NCI-H187 treated with DMSO at 0.1 percent for 48 hours (cell line): ENCODE measurements around the gene VEGFB.

ENCODE experiments used
- DNase-seq: peaks from one replicate; lab custom pipeline; 2025; lab: John Stamatoyannopoulos, UW

VEGFB gene, protein sequence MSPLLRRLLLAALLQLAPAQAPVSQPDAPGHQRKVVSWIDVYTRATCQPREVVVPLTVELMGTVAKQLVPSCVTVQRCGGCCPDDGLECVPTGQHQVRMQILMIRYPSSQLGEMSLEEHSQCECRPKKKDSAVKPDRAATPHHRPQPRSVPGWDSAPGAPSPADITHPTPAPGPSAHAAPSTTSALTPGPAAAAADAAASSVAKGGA

DNA sequence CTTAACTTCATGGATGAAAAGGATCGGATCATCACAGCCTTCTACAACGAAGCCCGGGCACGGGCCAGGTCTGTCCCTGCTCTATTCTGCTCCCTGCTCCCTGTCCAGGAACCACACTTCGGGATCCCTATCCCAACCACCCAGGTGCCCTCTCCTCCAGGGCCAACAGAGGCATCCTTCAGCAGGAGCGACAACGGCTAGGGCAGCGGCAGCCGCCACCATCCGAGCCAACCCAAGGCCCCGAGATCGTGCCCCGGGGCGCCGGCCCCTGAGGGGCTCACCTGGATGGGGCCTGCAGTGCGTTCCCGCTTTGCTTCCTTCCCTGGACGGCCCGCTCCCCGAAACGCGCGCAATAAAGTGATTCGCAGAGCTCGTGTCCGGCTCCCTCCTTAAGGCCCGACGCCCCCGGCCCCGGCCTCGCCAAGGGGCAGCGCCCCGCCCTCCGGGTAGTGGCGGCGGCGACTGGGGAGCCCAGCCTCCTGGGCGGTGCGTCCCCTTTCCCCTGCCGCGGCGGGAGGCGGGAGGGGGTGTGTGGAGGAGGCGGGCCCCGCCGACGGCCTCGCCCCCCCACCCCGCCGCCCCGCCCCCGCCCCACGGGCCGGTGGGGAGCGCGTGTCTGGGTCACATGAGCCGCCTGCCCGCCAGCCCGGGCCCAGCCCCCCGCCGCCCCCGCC is at the start of gene VEGFB:
VEGFB (plus strand) TSS at position 672 of the 674 bp plus-strand sequence. CDS start 250 bp downstream, outside the sequence.
- no peak for DNase-seq

DNA sequence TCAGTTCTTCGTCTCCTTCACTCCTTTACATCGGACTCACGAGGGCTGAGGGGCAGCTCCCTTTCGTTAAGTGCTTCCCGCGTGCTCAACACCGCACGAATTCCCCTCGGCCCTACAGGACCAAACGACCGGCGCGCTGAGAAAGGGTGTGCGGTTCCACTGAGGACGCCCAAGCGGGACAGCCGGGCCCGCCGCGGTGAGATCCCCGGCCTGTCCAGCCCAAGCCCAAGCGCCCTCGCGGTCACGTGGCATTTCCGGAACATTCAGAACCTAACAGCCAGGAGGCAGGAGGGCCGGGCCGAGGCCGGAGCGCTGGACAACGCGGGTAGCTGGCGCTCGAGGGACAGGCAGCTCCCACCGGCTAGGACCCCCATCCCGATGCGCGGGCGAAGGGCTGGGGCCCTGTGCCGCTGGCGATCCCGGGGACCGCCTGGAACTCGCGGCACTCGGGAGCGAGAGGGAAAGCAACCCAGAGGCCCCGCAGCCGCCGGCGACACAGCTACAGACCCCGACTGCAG is 49.1 kb upstream of the VEGFB start:
- DNase-seq, result no peak

DNA sequence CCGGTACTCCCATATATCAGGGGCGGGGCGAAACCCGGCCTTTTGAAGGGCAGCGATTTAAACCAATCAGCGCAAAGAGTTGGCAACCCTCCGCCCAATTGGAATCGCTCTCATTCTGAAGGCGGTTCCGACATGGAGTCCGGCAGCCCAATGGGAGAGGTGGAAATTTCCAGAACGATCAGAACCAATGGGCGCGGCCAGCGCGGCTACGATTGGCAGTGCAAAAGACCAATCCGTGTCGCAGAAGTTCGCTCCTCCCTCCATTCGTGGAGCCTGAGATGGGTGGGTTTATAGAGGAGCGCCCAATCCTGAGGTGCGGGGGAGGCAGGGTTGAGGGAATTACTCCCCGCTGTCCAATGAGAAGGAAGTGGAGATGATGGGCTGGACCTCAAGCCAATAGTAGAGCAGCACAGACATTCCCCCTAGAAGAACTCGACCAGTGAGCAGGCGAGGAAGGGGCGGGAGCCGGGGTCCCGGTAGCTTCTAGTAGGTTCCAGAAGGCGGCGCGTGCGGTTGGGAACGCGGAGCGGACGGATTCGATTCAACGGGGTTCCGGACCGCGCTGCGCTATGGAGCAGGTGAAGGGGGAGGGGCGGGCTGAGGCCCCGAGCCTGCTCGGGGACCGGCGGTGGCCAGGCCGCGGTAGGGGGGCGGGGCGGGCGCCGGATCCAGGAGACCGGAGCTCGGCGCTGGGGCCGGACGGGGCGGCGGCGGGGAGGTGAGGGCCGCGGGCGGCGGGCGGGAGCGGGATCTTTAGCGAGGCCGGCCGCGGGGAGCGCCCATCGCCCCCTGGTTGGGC is 48.5 kb upstream of the VEGFB start, which contains the start of gene STIP1:
STIP1 (plus strand) TSS at position 479 of the 799 bp plus-strand sequence; CDS start at position 570, 91 bp downstream.
- DNase-seq, result peak; percentile 99

DNA sequence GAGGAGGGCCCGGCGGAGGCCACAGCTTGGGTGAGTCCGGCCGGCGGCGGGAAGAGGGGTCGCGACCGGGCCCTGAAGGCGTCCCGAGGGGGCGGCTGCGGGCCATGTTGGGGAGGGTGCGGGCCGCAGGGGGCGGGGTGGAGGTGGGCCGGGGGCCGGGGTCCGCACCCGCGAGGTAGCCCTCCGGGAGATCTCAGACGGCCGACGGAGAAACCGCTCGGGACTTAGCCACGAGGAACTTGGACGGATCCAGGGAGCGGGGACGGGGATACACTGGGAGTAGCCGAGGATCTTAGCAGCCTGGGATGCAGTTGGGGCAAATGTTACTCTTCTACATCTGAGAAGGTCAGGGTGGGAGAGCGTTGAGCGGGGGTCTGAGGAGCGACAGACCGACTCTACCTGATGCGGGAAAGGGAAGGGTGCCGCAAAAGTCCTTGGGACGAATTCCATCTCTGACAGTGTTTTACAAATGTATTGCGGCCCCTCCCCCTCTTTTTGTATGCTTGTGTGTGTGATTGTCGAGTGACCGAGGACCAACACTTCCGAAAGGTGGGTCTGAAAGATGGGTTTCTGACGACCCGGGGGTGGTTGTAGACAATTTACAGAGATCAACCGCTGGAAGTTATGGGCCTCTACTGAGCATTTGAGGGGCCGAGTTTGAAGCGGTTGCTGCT is 47.8 kb upstream of the VEGFB start:
- DNase-seq, result no peak

DNA sequence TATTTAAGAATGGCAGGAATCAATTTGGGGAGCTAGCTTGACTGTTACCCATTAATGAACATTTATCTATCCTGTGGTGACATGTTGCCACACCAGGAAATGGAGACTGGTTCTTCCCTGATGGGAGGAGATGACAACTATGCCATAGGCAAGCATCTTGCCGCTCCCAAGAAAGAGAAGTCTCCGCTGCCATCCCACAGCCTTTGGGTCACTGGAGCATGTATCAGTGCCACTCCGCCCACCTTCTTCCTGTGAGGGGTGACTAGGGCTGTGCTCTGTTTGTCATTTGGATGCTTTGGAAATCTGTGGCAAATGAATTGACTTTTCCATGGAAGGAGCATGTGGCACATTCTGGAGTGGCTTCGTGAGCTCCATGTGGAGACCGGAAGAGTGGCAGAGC is 42.0 kb upstream of the VEGFB start:
- no peak for DNase-seq

DNA sequence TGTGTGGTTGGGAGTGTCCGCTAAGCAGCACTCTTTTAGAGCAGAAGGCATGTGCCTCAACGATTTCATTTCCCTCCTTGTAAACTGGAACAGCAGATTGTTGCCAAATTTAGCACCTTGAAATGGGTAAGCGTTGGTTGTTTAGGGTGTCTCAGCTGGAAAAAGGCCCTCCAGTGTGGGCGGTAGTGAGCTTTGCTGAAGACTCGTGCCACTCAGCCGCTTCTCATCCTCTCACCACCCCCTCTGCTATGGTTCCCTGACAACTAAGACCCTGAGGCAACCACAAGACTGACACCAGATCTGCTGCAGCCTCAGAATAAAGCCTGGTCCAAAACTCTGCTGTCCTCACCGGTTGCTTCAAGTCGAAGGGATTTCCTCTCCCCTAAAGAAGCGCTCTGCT is 37.8 kb upstream of the VEGFB start:
- DNase-seq, result no peak

DNA sequence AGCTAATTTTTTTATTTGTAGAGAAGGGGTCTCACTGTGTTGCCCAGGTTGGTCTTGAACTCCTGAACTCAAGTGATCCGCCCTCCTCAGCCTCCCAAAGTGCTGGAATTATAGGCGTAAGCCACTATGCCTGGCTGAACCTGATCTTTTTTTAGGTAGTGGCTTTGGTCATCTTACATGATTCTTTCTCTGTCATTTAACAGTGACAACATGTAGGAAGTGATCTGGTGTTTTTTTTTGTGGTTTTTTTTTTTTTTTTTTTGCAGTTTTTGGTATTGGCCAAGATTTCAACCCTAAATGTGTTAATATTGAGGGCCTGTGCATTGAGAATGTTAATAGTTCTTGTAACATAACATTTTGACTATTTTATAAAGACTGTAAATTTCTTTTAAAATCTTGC is 35.9 kb upstream of the VEGFB start:
- DNase-seq, result no peak

DNA sequence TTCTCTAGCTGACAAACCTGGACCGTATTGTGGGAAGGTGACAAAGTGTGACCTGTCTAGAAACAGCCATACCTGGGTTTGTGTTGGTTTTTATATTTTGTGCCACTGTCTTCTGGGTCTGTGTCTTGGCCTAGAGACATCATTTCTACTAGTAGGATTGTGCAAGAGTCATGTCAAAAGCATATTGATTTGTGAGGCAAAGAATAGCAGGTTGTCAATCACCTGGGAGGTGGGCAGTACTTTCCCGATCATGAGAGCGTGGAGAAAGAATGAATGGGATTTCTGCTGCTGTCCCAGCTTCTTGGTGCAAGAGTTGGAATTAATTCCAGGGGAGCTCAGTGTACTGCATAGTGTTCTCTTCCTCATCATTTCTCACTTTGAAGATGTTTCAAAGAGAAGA is 32.8 kb upstream of the VEGFB start:
- no peak for DNase-seq

DNA sequence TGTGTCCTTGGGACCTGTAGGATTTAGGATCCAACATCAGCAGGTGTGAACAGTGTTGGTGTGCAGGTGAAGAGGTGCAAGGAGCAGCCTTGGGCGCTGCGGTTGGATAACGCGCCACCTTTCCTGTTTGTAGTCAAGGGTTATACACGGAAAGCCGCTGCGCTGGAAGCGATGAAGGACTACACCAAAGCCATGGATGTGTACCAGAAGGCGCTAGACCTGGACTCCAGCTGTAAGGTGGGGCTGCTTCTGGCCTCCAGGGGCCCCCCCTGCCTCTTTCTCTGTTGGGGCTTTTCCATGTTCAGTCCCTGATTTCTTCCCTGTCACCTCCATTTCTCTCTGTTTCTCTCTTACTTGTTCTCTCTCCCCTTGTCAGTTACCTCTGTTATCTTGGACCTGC is 31.4 kb upstream of the VEGFB start:
- DNase-seq, result no peak

DNA sequence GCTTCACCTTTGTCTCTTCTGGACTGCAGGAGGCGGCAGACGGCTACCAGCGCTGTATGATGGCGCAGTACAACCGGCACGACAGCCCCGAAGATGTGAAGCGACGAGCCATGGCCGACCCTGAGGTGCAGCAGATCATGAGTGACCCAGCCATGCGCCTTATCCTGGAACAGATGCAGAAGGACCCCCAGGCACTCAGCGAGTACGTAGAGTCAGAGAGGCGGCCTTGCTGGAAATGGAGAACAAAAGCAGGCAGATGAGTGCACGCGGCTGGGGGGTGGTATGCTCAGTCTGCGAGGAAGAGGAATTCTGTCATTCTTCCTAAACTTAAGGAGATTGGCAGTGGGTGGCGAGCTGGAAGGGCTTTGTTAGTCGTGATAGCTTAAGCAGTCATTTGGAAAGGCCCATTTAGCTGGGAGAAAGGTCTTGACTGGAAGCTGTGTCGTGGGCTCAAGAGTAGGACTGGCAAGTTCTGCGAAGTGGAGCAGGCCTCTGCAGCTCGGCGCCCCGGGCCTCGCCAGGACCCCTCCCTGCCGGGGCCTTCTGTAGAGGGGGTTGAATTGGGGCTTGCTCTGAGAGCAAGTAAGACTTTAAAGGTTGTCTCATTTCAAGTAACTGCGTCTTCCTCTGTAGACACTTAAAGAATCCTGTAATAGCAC is 30.8 kb upstream of the VEGFB start:
- DNase-seq, result no peak

DNA sequence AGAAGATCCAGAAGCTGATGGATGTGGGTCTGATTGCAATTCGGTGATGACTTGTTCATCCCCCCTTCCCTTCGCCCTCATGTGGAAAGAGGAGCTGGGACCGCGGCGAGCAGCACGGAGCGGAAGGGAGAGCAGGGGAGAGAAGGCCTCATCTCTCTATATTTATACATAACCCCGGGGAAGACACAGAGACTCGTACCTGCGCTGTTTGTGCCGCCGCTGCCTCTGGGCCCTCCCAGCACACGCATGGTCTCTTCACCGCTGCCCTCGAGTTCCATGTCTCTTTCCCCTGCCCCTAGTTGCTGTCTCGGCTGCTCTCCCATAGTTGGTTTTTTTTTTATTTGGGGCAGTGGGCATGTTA is 30.3 kb upstream of the VEGFB start:
- DNase-seq, result no peak

DNA sequence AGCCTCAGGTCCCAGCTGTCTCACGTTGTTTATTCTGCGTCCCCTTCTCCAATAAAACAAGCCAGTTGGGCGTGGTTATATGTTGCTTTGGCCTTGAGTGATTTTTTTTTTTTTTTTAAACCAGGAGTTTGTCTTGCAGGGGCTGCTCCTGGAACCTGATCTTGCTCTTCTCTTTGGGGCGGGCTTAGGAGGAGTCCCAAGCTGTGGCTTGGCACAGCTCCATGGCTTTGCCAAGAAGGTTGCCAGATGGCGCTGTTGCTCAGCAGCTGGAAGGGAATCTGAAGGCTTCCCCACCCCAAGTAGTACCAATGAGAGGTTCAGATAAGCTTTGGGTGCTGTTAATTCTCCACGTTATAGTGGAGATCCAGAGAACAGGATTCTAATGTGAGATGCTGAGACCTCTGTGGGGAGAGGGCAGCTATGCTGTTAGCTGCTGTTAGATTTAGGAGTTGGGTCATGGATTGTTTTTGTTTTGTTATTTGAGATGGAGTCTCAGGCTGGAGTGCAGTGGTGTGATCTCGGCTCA is 29.9 kb upstream of the VEGFB start:
- peak; percentile 14 for DNase-seq

DNA sequence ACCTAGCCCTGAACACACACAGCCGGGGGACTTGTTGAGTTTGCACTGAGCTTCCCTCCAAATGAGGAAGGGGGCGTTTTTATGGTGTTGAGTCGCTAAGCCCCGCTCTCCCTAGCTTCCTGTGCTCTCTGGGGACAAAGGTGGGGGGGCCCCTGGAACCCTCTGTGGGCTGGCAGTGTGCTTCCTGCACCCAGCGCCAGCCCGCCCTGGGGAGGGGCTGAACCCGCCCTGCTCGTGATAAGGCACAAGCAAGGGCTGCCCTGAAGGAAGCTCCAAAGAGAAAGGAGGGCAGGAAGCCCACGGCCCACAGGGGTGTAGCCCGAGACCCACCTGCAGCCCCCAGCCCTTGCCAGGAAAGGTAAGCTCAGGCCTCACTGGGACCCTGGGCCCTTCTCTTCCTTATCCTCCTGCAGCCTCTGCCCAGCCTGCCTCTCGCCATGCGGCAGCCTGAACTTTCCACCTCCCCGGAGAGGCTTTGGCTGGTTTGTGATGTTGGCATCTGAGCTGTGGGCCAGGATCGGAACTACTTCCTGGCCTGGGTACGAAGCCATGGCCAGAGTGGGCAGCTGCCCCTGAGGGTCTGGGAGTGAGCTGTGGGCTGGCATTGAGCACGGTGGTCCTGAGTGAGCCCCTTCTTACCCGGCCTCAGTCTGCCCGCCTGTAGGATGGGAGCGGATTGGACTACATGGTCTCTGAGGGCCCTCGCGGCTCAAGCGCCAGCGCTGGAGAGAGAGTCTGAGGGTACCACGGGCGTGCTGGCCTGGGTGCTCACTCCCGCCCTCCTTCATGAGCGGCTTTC is 27.7 kb upstream of the VEGFB start, which contains the start of gene FERMT3:
FERMT3 (plus strand) TSS at position 265 of the 799 bp plus-strand sequence. CDS start 644 bp downstream, outside the sequence.
- DNase-seq, result no peak

DNA sequence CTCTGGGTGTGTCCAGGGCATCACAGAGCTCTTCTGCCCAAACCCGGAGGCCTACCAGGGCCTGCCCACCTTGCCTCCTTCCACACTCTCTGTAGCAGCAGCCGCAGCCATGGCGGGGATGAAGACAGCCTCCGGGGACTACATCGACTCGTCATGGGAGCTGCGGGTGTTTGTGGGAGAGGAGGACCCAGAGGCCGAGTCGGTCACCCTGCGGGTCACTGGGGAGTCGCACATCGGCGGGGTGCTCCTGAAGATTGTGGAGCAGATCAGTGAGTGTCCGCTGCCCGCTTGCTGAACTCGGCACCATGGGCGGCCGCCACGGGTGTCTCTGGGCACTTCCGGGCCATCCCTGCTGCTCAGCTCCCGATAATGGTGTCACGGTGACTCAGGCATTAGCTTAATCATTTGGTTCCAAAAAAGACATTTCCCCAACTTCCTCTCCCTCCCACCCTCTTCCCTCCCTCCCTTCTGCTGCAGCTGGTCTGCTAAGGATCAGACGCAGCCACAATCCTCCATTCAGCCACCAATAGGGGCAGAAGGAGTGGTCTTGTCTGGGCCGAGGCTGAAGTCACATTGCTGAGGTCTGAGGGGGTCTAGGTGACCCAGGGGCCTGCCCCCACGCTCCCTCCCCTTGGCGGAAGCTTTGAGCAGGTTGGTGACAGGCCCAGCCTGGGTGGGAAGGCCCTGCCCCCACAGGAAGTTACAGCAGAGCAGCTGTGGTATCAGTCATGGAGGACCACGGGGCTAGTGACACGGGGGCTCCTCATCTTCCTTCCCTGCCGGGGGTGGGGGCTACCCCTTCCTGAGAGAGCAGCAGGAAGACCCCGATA is 26.9 kb upstream of the VEGFB start:
- no peak for DNase-seq

DNA sequence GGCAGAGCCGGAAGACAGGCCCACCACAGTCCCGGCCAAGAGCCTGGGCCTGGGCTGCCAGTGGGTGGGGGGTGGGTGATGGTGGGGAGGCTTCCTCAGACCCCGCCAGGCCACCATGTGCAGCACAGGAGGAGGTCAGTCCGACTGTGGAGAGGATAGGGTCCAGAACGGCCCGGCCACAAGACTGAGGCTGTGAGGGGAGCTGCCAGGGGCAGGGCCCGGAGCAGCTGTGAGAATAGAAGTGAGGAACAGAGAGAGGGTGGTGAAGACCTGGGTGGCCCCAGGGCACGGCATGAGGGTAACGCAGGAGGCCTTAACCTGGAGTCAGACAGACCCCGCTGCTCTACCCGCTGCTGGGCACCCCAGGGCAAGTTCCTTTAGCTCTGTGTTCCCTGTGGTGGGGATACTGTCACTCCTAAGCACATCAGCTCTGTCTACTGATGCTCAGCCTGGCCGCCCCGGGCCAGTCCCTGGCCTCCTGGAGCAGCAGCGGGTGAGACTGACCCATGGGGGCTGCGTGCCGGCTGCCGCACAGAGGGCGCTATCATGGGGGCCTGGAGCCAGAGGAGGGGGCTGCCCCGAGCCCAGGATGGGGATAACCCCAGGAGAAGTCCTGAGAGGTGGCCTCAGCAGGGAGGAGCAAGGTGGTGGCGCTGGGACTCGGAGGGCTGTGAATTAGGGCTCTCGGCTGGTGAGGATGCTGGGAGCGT is 26.1 kb upstream of the VEGFB start:
- DNase-seq, result no peak

DNA sequence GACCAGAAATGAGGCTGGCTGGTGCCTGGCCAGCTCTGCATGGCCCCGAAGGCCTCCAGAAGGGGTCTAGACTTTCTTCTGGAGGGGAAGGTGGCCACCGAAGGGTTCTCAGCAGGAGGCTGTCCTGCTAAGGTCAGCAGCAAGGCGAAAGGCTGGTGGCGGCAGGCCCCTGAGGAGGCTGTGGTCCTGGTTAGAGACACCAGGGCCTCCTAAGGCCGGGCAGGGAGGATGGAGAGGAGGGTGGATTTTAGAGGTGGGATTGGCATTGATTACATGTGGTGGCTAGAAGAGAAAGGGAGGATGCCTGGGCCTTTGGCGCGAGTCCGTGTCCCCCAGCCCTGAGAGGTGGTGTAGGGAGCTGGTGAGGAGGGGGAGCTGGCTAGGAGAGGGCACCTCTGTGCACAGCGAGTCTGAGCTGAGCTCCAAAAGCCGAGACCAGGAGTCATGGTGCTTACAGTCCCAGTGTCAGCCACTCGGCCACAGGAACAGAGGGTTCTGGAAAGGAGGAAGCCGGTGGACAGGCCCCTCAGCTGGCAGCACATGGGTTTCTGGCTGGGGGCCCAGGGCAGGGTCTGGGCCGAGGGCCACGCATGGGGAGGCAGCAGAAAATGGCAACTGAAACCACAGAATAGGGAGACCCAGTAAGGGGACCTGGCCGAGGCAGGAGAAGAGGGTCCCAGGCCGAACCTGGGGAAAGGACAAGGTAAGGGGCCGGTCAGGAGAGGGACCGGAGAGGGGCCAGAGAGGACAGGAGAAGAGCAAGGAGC is 25.4 kb upstream of the VEGFB start:
- no peak for DNase-seq

DNA sequence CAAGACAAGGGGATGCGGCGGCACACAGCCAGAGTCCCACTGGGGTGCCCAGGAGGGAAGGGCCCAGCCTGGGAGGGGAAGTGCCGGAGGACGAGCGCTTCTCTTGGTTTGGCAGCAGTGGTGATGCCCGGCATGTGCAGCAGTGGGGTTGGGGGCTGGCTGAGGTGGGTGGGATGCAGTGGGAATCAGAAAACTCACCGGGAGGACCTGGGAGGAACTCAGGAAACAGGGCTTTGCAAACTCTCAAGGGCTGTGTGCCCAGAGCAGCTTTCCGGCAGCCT is 24.9 kb upstream of the VEGFB start:
- DNase-seq, result no peak

DNA sequence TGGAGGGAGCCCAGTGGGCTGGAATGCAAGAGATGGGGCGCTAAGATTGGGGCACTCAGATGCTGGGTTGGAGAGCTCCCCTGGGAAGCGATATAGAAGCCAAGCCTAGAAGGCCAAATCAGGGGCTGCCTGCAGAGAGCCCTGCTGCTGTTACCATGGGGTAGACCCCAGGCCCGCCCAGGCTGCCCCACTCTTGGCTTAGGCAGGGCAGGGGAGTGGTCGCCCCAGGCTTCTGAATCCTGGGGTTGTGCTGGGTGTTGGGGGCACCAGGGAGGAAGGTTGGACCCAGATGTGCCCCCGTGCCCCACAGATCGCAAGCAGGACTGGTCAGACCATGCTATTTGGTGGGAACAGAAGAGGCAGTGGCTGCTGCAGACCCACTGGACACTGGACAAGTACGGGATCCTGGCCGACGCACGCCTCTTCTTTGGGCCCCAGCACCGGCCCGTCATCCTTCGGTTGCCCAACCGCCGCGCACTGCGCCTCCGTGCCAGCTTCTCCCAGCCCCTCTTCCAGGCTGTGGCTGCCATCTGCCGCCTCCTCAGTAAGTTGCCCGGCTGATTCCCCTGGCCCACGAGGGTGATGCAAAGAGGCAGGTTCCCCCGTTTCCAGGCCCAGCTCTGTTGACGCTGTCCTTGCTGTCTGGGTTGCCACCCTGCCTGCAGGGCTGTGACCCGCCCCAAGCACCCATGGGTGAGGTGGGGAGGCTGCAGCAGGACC is 23.9 kb upstream of the VEGFB start:
- DNase-seq, result no peak
